Astrocyte of the spinal cord (primary cell): ENCODE measurements around the gene TMEM213.
A peak's percentile ranks its signal among the peaks of the same experiment; 100 is the strongest.

Experiments
- DNase-seq: peaks from one replicate; pipeline ENCODE4 v3.0.0; 2011; ENCODE audit warnings: low read depth, low spot score
- H3K4me3 ChIP-seq: 2 replicates; pipeline ENCODE4 v1.5.1; 2011; ENCODE audit warnings: low read depth, mild to moderate bottlenecking, low read length, moderate library complexity
- in situ Hi-C: cut with HindIII; loops from 2 replicates; pipeline ENCODE4 v1.10.0; 2017; ENCODE audit warnings: low sequenced_read_pairs
- TF ChIP-seq, protein P1 (sequence below): IDR thresholded peaks from 2 replicates; pipeline ENCODE4 v1.5.1; 2012; ENCODE audit warnings: low read depth, mild to moderate bottlenecking, low read length, inconsistent platforms

TMEM213 gene

DNA sequence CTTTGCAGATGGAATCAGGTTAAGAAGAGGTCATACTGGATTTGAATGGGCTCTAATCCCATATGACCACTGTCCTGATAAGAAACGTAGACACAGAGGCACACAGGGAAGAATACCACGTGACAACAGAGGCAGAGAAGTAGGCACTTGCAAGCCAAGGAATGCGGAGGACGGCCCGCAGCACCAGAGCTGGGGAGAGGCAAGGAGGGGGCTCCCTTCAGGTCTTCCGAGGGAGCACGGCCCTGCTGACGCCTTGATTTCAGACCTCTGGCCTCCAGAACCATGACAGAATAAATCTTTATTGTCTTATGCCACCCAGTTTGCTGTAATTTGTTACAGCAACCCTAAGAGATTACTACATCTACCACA lies 44.7 kb upstream of the TMEM213 start:
- TF ChIP-seq, protein P1, sequence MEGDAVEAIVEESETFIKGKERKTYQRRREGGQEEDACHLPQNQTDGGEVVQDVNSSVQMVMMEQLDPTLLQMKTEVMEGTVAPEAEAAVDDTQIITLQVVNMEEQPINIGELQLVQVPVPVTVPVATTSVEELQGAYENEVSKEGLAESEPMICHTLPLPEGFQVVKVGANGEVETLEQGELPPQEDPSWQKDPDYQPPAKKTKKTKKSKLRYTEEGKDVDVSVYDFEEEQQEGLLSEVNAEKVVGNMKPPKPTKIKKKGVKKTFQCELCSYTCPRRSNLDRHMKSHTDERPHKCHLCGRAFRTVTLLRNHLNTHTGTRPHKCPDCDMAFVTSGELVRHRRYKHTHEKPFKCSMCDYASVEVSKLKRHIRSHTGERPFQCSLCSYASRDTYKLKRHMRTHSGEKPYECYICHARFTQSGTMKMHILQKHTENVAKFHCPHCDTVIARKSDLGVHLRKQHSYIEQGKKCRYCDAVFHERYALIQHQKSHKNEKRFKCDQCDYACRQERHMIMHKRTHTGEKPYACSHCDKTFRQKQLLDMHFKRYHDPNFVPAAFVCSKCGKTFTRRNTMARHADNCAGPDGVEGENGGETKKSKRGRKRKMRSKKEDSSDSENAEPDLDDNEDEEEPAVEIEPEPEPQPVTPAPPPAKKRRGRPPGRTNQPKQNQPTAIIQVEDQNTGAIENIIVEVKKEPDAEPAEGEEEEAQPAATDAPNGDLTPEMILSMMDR, result no peak
- in situ Hi-C loops, result no loop called here
- no peak for DNase-seq
- H3K4me3 ChIP-seq, result no peak overlapping the region

DNA sequence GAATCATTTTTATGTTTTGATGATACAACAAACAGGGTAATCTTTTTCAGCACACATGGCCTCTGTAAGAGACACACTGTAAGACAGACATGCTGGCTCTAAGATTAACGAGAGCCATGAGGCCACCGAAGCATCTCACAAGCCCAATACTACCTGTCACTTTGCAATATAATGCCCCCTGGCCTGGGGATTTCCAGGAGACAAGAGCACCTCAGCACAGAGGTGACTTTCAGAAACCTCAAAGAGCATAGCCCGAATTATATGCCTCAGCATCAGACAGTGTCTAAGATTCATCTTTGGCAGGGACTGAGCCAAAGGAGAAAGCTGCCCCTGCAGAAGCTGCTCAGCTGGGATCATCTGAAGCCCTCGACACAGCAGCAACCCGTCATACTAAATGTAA lies 44.2 kb upstream of the TMEM213 start:
- TF ChIP-seq, protein P1, result no peak

DNA sequence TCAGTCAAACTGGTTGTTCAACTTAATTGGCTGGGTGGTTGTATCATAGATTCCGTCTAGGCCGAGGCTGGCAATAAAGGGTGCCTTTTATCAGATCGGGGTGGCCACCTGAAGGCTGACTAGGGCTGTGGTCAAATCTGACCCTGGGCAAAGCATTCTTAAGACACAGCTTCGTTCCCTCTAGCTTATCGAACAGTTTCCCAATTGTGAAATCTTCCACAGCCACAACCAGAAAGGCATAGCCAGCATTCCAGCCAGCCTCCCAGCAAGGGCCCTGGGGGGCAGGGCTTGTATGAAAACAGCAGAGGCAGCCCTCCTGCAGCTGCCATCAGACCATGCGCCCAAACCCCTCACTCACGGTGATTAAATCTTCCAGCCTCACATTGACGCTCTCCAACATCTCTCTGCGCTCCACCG lies 42.5 kb upstream of the TMEM213 start:
- TF ChIP-seq, protein P1, result no peak
- in situ Hi-C loops, result no loop called here
- no peak overlapping the region for H3K4me3 ChIP-seq
- peak; percentile 15 for DNase-seq

More for the DNA sequence above, 44.2 kb upstream of the TMEM213 start:
- no peak overlapping the region for H3K4me3 ChIP-seq
- no peak for DNase-seq
- in situ Hi-C loops, result no loop called here

DNA sequence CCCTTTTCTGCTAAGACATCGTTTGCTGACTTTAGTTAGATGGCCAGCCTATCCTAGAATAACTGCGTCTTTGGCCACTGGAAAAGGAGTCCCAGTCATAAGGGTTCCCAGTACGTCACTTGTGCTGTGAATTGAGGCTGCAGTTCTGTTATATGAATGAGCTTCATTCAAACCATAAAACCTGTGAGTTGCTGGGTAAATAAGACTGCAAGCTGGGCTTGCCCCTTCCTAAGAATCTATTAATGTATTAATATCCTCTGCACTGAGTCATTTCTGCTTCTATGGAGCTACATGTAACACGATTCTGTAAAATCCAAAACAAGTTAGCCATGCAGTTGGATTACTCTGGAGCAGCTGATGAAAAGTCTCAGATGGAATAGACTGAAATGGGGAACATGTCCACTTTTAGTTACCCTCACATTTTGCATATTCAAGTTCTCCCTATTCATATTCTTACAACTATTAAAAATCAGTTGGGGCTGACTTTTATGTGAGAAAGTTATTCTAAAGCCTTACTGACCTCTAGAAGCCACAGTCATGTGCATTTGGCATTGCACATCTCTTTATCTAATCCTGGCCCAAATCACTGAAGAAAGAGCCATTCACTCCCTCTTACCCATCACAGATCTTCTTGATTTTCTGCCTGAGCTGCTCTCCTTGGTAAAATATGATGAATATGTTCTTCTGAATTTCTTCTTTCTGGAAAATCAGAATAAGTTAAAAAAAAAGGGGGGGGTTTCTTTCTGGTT lies 41.8 kb upstream of the TMEM213 start:
- in situ Hi-C loops, result no loop called here
- TF ChIP-seq, protein P1, result no peak
- no peak overlapping the region for H3K4me3 ChIP-seq
- DNase-seq, result peak; percentile 3

DNA sequence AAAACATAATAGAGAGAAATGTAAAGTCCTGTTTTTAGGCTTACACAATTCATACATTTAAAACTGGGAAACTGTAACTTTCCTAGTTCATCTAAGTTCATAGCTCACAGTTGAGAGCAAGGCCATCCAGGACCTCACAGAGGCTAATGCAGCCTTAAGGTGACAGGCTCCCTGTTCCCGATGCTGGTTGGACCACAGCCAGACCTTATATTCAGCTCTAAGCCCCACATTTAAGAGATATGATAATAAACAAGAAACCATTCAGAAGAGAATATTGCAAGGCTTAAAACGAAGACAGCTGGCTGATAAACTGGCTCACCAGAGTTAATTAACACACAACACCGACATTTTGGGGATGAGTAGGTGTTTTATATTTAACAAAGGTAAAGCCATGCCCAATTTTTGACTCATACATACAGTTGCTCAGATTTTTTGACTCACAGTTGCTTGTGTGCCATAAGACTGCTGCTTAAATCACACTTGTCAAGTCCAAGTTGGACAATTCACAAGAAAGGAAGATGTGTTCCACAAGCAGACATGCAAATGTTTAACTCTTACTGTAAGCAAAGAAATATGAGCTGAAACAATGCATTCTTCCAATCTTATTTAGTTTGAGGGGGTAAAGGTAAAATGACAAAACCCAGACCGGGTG lies 41.1 kb upstream of the TMEM213 start:
- in situ Hi-C loops, result no loop called here
- DNase-seq, result no peak
- TF ChIP-seq, protein P1, result no peak
- no peak overlapping the region for H3K4me3 ChIP-seq

DNA sequence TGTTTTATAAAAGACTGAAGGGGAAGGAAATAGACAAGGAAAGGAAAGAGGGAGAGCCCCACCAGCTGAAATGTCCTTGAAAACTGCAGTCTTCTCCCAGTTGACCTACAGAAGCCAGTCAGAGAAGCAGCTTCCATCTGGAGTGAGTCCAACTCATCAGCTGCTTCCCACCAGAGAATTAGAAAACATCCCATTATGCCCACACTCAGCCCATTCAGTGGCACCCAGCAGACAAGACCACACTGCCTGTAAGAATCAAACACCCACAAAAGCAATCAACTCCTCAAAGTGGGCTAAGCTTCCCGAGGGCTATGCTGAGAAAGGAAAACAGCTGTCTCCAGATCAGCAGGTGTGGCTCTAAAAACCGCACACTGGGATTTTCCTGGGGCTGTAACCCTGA lies 29.6 kb upstream of the TMEM213 start:
- TF ChIP-seq, protein P1, result no peak
- no peak overlapping the region for H3K4me3 ChIP-seq
- DNase-seq, result no peak
- in situ Hi-C loops, result no loop called here
